ENCODE results near the gene SLC35G6. TPM values are rescaled to one million over a fixed set of nuclear protein-coding genes. Genes with fewer than 3 reads are reported as not detected.

SLC35G6 gene
- total RNA-seq, 4 donors from 2014 or later = not detected

- peaks cover 17 to 52% (median 34%) of the 10 kb centered on the region in 4 donors for H3K4me1 ChIP-seq
- in situ Hi-C loops (cut with MboI; ENCODE audit: low pct_ligation_motif_present in 1 of 4, low pct_unique_long_range_greater_than_20kb in 1 of 4, low sequenced_read_pairs in 3 of 4) = no loop called here
- WGBS, 2 donors (ENCODE audit: low coverage in 1 of 2) = 73% methylated on average over 2 of the region's 2 CpGs; no CpG with 5 or more reads in 1 of the 2 donors
- DNase-seq = no peak
- H3K4me3 ChIP-seq = no peak overlapping the region
- intact Hi-C loops (cut with DNase I; ENCODE audit: low total_unique reads) = no loop called here
- H3K36me3 ChIP-seq = no peaks in the 10 kb centered on the region
- TF ChIP-seq CTCF (IDR thresholded peaks at IDR 0.05) (no peak), EP300 (IDR thresholded peaks at IDR 0.05; ENCODE audit: low read depth) (no peak), POLR2A (IDR thresholded peaks at IDR 0.05) (no peak), POLR2AphosphoS5 (IDR thresholded peaks at IDR 0.05) (no peak)
- H3K27ac ChIP-seq = no peak overlapping the region
- H3K9me3 ChIP-seq = no peaks in the 10 kb centered on the region
- peaks cover 68% of the 10 kb centered on the region for H3K27me3 ChIP-seq
Measured at GRCh38 chr17:7442142-7442541, 39.1 kb upstream of the SLC35G6 start.

DNA sequence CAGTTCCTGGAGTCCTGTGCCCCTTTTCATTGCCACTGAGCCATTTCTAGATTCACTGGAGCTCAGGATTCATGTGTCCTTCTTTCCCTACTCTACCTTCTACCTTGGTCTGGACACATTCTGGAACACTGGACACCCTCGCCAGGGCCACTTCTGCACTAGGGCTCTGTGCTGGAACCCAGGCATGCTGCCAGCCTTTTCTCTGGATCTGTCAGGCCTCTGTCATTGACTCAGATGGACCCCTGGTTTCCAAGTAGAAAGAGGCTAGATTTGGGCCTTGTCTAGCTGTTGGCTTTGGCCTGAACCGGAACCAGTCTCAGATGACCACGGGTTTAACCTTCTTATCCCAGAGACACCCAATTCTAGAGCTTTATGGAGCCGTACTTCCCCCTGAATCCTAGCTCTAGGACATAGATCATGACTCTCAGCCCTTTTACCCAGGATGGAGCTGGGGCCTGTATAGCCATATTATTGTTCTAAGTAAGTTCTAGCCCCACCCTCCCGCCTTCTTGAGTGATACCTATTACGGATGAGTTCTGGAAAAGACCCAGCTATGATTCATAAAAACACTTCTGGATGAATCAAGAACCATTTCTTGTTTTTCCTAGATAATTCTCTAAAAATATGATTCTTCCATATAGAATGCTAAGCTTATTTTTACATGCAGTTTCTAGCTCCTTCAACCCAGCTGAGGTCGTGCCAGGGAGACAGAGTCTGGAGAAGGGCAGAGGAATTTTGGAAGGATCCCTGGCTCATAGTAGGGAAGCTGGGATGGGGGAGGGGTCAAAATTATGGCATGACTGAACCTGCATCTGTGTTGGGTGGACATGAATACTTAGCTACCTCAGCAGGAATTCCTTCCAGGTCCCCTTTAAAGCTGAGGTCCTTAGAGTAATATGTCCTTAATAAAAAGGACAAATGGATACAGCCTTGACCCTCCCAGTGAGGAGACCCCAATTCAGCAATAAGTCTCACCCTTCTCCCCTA, 37.5 kb upstream of the SLC35G6 start:
- peaks cover 74% of the 10 kb centered on the region for H3K27me3 ChIP-seq
- H3K4me1 ChIP-seq = peaks cover 13 to 38% (median 25%) of the 10 kb centered on the region in 4 donors
- no peak overlapping the region for H3K27ac ChIP-seq
- intact Hi-C loops (cut with DNase I; ENCODE audit: low total_unique reads) (no loop called here), in situ Hi-C loops (cut with MboI; ENCODE audit: low pct_ligation_motif_present in 1 of 4, low pct_unique_long_range_greater_than_20kb in 1 of 4, low sequenced_read_pairs in 3 of 4) (no loop called here)
- TF ChIP-seq EP300 (IDR thresholded peaks at IDR 0.05; ENCODE audit: low read depth) = no peak
- TF ChIP-seq POLR2AphosphoS5 (IDR thresholded peaks at IDR 0.05) = no peak
- TF ChIP-seq POLR2A (IDR thresholded peaks at IDR 0.05) = no peak
- TF ChIP-seq CTCF (IDR thresholded peaks at IDR 0.05) = no peak
- WGBS, 2 donors (ENCODE audit: low coverage in 1 of 2) = 88 to 94% methylated on average over 4 to 7 of the region's 7 CpGs
- H3K9me3 ChIP-seq = no peaks in the 10 kb centered on the region
- H3K4me3 ChIP-seq = no peak overlapping the region
- no peak for DNase-seq
- no peaks in the 10 kb centered on the region for H3K36me3 ChIP-seq

- TF ChIP-seq POLR2A (IDR thresholded peaks at IDR 0.05) (no peak), POLR2AphosphoS5 (IDR thresholded peaks at IDR 0.05) (no peak), CTCF (IDR thresholded peaks at IDR 0.05) (peak in 2 of 5 experiments; percentile 20 to 22)
- Histone ChIP-seq H3K27ac (peak within 1 kb of the TSS in 2 of 4 donors; percentile 36 to 49), H3K9me3 (no peaks in the 10 kb centered on the region), H3K36me3 (no peaks in the 10 kb centered on the region), H3K27me3 (peaks cover 64% of the 10 kb centered on the region), H3K4me3 (peak within 1 kb of the TSS; percentile 14 to 44 (median 30)), H3K4me1 (peaks cover 7 to 31% (median 18%) of the 10 kb centered on the region in 4 donors)
- peak; percentile 87 for DNase-seq
- 9 to 60% methylated on average over 1 to 36 of the region's 51 CpGs for WGBS, 2 donors (ENCODE audit: low coverage in 1 of 2)
- in situ Hi-C loops (cut with MboI; ENCODE audit: low pct_ligation_motif_present in 1 of 4, low pct_unique_long_range_greater_than_20kb in 1 of 4, low sequenced_read_pairs in 3 of 4) = no loop called here
- intact Hi-C loops (cut with DNase I; ENCODE audit: low total_unique reads) = no loop called here
Measured at GRCh38 chr17:7444682-7445618, 36.3 kb upstream of the SLC35G6 start, which contains the start of gene CHRNB1. Gene CHRNB1, plus strand, starts transcription at chr17:7445061. Its CDS starts 67 bp downstream, at chr17:7445128.

DNA sequence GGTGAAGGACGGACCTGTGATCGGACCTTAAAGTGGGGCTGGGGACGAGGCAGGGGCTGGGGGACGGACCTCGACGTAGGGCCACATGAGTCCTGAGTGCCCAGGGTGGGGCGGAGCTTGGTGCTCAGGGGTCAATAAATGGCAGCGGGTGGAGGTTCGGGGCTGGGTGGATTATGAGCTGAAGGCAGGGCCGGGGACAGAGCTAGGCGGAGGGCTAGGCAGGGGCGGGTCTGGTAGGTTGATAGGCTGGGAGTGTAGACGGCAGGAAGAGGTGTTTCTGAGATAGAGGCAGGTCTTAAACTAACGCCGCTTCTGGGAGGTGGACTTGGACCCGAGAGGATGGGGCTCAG, 35.7 kb upstream of the SLC35G6 start:
- peak overlapping the region in 2 of 4 donors; percentile 36 to 49 for H3K27ac ChIP-seq
- intact Hi-C loops (cut with DNase I; ENCODE audit: low total_unique reads) = no loop called here

More for the DNA sequence above, 35.7 kb upstream of the SLC35G6 start:
- Histone ChIP-seq H3K9me3 (no peaks in the 10 kb centered on the region), H3K36me3 (no peaks in the 10 kb centered on the region), H3K27me3 (peaks cover 58% of the 10 kb centered on the region), H3K4me3 (peak overlapping the region in 3 of 4 donors; percentile 14 to 44 (median 40)), H3K4me1 (peaks cover under 1 to 24% (median 11%) of the 10 kb centered on the region in 4 donors)
- 0 to 7% methylated on average over 4 to 16 of the region's 16 CpGs for whole genome bisulfite sequencing, 2 donors (ENCODE audit: low coverage in 1 of 2)
- in situ Hi-C loops (cut with MboI; ENCODE audit: low pct_ligation_motif_present in 1 of 4, low pct_unique_long_range_greater_than_20kb in 1 of 4, low sequenced_read_pairs in 3 of 4) = no loop called here
- DNase-seq = peak; percentile 91
- no peak for TF ChIP-seq POLR2A (IDR thresholded peaks at IDR 0.05)
- TF ChIP-seq EP300 (IDR thresholded peaks at IDR 0.05; ENCODE audit: low read depth) = no peak
- no peak for TF ChIP-seq CTCF (IDR thresholded peaks at IDR 0.05)
- no peak for TF ChIP-seq POLR2AphosphoS5 (IDR thresholded peaks at IDR 0.05)
